Activated CD4-positive, alpha-beta T cell treated with anti-CD3 and anti-CD28 coated beads, Interleukin-2, Interleukin-6, amounts not matched to agents 100 ng/mL and 50 ng/mL, durations not matched to agents 16 hours and 8 hours (primary cell): ENCODE results near the gene TOR2A.
A peak's percentile ranks its signal among the peaks of the same experiment; 100 is the strongest.
"Not testable (repeated sequence)": the region's sequence is repeated elsewhere in the genome, so short reads cannot be mapped to it uniquely, and the experiment has no call there.

Experiments used
- DNase-seq: peaks from one replicate; pipeline ENCODE4 v3.0.0-alpha.2; 2020

Gene TOR2A

DNA sequence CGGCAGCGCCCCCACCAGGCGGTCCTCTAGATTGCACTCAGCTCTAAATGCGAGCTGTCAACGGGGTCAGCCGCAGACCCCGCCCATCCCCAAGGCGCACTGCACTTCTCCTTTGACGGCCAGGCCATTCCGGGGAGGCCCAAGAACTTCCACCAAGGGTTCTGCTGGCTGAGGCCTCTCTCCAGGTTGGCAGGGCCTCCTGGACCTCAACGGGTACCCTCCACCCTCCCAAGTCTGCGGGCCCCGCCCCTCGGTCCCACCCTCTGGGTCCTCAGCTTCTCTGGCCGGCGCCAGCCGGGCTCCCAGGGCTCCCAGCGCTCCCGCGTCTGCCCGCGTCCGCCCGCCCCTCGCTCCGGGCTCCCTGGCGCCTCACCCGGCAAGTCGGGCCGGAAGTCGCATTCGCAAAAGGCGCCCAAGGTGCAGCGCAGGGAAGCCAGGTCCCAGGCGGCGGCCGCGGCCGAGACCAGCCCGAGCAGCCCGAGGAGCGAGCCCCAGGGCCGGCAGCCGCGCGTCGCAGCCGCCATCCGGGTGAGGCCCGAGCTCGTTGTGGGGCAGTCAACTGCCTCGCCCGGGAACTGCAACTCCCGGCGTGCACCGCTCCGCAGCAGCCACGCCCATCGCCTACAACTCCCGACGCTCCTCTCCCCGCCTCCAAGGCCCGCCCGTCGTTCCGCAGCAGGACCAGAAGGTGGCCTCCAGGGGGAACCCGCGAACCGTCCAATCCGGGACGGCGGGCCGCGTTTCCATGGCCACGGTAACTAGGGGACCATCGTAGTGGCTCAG lies at the start of gene TOR2A:
TSS of gene TOR2A (minus strand) at position 548 of the 783 bp plus-strand sequence. CDS start at position 524, 24 bp downstream.
- DNase-seq, result peak; percentile 98

GRCh38 chr9:127783111-127784008 lies 48.3 kb upstream of the TOR2A start:
- DNase-seq, result peak; percentile 92

- peak; percentile 33 for DNase-seq
These were observed 46.7 kb upstream of the TOR2A start for GRCh38 chr9:127781806-127782205.

DNA sequence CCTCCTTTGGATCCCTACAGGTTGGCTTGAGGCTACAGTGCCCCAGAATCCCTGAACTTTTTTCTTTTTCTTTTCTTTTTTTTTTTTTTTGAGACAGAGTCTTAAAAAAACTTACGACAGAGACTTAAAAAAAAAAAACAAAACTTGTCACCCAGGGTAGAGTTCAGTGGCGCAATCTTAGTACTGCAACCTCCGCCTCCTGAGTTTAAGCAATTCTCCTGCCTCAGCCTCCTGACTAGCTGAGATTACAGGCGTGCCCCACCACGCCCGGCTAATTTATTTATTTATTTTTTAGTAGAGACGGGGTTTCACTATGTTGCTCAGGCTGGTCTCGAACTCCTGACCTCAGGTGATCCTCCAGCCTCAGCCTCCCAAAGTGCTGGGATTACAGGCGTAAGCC lies 45.8 kb upstream of the TOR2A start:
- not testable (repeated sequence) for DNase-seq

- no peak for DNase-seq
These were observed 45.2 kb upstream of the TOR2A start for GRCh38 chr9:127780126-127780885.

DNA sequence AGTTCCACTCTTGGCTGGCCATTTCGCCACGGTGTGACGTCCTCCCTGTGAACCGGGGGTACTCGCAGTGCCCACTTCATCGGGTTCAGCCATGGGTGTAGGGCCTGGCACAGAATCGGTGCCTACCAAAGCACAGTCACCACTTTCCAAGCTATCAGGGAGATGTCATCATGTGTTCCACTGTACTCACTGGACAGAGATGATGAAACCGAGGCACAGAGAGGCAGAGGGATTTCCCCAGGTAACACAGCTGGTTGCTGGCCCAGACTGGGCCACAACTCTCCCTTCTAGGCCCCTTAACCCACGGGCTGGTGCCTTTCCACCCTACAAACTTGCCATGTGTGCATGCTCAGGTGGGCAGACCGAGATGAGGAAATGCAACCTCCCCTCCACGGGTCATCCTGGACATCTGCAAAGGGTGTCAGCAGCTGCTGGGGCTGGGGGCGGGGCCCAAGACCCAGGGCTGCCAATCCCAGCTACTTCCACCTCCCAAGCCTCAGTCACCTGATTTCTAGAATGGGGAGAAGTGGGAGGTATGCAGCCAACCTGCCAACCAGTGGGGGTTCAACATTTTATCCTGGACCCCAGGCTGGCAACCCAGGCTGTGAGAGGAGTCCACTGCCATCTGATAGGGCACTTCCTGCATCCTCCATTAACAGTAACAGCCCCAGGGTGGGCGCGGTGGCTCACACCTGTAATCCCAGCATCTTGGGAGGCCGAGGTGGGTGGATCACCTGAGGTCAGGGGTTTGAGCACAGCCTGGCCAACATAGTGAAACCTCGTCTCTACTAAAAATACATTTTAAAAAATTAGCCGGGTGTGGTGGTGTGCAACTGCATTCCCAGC lies 44.3 kb upstream of the TOR2A start:
- peak; percentile 83 for DNase-seq

- DNase-seq, result peak; percentile 72
These were observed 43.4 kb upstream of the TOR2A start, which contains the start of gene SH2D3C for GRCh38 chr9:127778280-127779135. Gene SH2D3C, minus strand, starts transcription at chr9:127778666. Its CDS starts 39 bp downstream, at chr9:127778627.

GRCh38 chr9:127777368-127777980 lies 42.4 kb upstream of the TOR2A start:
- peak; percentile 43 for DNase-seq

GRCh38 chr9:127776924-127777289 lies 41.8 kb upstream of the TOR2A start:
- DNase-seq, result peak; percentile 61

GRCh38 chr9:127776195-127776923 lies 41.3 kb upstream of the TOR2A start:
- DNase-seq, result peak; percentile 89

- DNase-seq, result no peak
These were observed 38.9 kb upstream of the TOR2A start for GRCh38 chr9:127773981-127774380.

GRCh38 chr9:127773272-127773671 lies 38.2 kb upstream of the TOR2A start:
- no peak for DNase-seq

DNA sequence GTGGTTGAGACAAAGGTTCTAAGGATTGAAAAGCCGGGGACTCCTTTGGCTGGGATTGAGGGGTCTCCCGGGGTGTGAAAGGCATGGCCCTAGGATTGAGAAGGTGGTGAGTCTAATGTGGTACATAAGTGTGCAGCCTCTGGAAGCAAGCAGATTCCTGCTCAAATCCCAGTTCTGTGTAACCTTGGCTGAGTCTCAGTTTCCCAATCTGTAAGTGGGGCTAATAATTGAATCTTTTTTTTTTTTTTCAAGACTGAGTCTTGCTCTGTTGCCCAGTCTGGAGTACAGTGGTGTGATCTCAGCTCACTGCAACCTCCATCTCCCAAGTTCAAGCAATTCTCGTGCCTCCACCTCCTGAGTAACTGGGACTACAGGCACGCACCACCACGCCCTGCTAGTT lies 37.5 kb upstream of the TOR2A start:
- DNase-seq, result no peak

GRCh38 chr9:127771570-127772189 lies 36.6 kb upstream of the TOR2A start:
- DNase-seq, result no peak

DNA sequence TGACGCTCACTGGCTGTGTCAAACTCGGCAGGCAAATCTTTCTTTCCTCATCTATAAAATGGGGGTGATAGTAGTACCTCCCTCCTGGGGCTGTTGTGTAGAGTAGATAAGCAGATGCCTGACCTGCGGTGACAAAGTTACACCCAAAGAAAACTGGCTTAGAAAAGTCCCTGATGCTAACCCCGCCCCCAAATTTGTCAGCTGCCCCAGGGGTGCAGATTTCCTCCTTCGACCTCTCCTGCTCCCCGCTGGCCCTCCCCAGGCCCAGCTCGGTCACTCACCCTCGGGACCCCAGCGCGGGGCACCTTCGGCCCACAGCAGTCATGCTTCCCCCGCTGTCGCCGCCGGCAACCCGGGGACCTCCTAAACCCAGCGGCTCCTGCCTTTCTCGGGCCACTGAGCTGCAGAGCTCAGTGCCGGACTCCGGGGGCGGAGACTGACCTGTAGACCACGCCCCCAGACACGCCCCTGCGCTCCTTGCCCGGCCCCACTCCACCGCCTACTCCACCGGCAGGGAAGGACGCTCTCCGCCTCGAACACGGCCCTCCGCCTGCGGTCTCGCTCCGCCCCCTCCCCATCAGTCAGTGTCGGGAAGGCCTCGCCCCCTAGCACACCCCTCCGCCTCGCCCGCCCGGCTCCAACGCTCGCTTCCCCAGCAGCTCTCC lies 35.9 kb upstream of the TOR2A start:
- peak; percentile 98 for DNase-seq

DNA sequence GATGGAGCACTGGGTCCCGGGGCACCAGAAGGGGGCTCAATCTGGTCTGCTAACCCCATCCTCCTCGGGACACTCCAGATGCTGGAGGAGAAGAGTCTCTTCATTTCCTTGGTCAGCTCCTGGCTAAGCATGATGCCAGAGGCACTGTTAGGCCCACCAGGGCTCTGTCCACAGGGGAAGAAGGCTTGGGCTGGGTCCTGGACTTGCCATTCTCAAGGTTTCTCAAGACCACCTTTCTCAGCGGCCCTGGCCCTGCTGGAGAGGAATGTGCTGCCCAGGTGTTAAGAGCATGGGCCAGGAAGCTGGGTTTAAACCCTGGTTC lies 35.5 kb upstream of the TOR2A start:
- DNase-seq, result no peak

DNA sequence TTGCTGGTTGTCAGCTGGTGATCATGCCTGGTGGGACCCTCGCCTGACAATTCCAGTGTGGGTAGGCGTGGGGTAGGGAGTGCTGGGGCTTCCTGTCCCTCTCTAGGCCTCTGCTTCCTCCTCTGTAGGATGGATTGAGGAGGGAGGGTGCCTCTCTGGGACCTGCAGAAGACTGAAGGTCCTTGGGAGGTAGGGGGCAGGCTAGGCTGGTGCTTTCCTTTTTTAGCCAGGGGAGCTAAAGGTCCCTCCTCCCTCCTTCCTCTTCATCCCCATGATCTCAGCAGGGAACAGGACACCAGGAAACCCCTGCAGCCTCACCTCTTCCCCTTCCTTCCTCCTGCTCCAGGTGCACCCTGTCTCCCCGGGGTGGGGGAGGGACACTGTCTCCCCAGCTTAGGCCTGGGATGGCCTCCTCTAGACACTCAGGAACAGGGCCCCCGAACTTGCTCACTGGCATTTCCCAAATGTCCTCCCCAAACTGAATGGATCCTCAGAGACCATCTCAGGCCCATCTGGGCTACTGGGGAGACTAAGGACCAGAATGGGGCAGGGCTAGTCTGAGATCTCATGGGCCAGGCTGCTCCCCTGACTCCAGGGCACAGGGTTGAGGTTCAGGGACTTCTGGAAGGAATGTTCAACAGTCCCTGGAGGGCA lies 35.0 kb upstream of the TOR2A start:
- DNase-seq, result no peak

- no peak for DNase-seq
These were observed 34.0 kb upstream of the TOR2A start for GRCh38 chr9:127769101-127769500.
